CD4-positive, alpha-beta T cell (primary cell): Measurements from ENCODE around the gene MDP1. TPM values are rescaled to one million over a fixed set of nuclear protein-coding genes. Genes with fewer than 3 reads are reported as not detected.

ENCODE experiments used
- ATAC-seq: fragments of 200-7000 bp; cut with Tn5 transposase; one replicate; pipeline ENCODE4 v1.10.0; 2022; ENCODE audit warnings: mild to moderate bottlenecking; ENCODE audit not compliant: poor library complexity
- CTCF ChIA-PET: fragments of 350-600 bp; sonication (Branson Sonifier 250); formaldehyde crosslinking; loops from one replicate; lab custom pipeline; 2021; ENCODE audit warnings: antibody characterized with exemption, inconsistent platforms; lab: Charles Lee
- POLR2A ChIA-PET: fragments of 350-600 bp; sonication (Branson Sonifier 250); formaldehyde crosslinking; loops from one replicate; lab custom pipeline; 2021; ENCODE audit warnings: antibody characterized with exemption, inconsistent platforms; lab: Charles Lee
- DNase-seq, 14 experiments: peaks; one replicate each; pipeline ENCODE4 v3.0.0-alpha.2; 2013 to 2020; ENCODE audit warnings: mixed read lengths in 2 of 14
- H3K27ac ChIP-seq, 2 donors: one replicate each; pipeline versions ENCODE4 v1.5.1 to v1.7.0; 2013; ENCODE audit warnings: low read length in 2 of 2, low read depth in 1 of 2, mild to moderate bottlenecking in 1 of 2
- H3K27me3 ChIP-seq, 2 experiments: 1 replicate in 1 of 2; 2 replicates in 1 of 2; pipeline versions ENCODE4 v1.6.1 to v1.7.0; 2013; ENCODE audit warnings: low read length in 2 of 2, control low read depth in 1 of 2, mild to moderate bottlenecking in 1 of 2, moderate library complexity in 1 of 2; ENCODE audit not compliant: insufficient read depth in 2 of 2, control insufficient read depth in 1 of 2
- H3K36me3 ChIP-seq: one replicate; pipeline ENCODE4 v1.6.1; 2013; ENCODE audit warnings: low read length, control low read depth; ENCODE audit not compliant: insufficient read depth
- H3K4me1 ChIP-seq: one replicate; pipeline ENCODE4 v1.6.1; 2013; ENCODE audit warnings: low read length, control low read depth; ENCODE audit not compliant: insufficient read depth
- H3K4me3 ChIP-seq: one replicate; pipeline ENCODE4 v1.5.1; 2013; ENCODE audit warnings: mild to moderate bottlenecking, low read length, moderate library complexity
- H3K9me3 ChIP-seq, 2 experiments: 1 replicate in 1 of 2; 2 replicates in 1 of 2; pipeline versions ENCODE4 v1.6.1 to v1.7.0; 2013; ENCODE audit warnings: low read length in 2 of 2, mild to moderate bottlenecking in 2 of 2, control low read depth in 1 of 2, moderate library complexity in 1 of 2; ENCODE audit not compliant: control insufficient read depth in 1 of 2, insufficient read depth in 1 of 2
- H3K27ac Mint-ChIP-seq: one replicate; pipeline ENCODE4 v1.8.0; 2020; ENCODE audit warnings: mixed read lengths
- H3K27me3 Mint-ChIP-seq: one replicate; pipeline ENCODE4 v1.8.0; 2021; ENCODE audit warnings: mixed read lengths
- H3K36me3 Mint-ChIP-seq: one replicate; pipeline ENCODE4 v1.8.0; 2021; ENCODE audit warnings: low read depth, mixed read lengths
- H3K4me1 Mint-ChIP-seq: one replicate; pipeline ENCODE4 v1.8.0; 2021; ENCODE audit warnings: low read depth, mixed read lengths
- H3K4me3 Mint-ChIP-seq: one replicate; pipeline ENCODE4 v1.8.0; 2020; ENCODE audit warnings: mild to moderate bottlenecking, mixed read lengths
- H3K9me3 Mint-ChIP-seq: one replicate; pipeline ENCODE4 v1.8.0; 2020; ENCODE audit warnings: mixed read lengths
- CTCF ChIP-seq: fragments of 200-600 bp; IDR thresholded peaks from one replicate; pipeline ENCODE4 v1.8.0; 2022; ENCODE audit warnings: antibody characterized with exemption, mild to moderate bottlenecking
- intact Hi-C, 2 experiments: fragments of 100-400 bp; cut with DNase I in 1 of 2; cut with micrococcal nuclease in 1 of 2; formaldehyde crosslinking; loops; one replicate each; pipeline versions ENCODE4 v1.15.1 to v1.9.0; 2023 to 2025; cut with DNase I, micrococcal nuclease
- total RNA-seq, 174 experiments: library from RNA in 2 of 174; stranded (reverse) in 2 of 174; gene quantifications; one replicate each; pipeline ENCODE4 v1.2.3 and lab custom pipeline; 2021 to 2026

The MDP1 gene
- total RNA-seq, 2 experiments from 2014 or later = 3.2 to 3.7 TPM

GRCh38 chr14:24234095-24235005, 18.5 kb upstream of the MDP1 start:
- no peak for DNase-seq
- no peak for ATAC-seq
- peak overlapping the region; percentile 96 for H3K4me3 Mint-ChIP-seq
- CTCF ChIA-PET = interaction anchor here (1.0 to 3.1 kb wide), 7 partner anchors 18 to 99 kb away, joined by 3 to 13 read pairs (median 7); partner anchors contain the start of genes IRF9 and MDP1
- Histone ChIP-seq H3K4me1 (peaks cover 43% of the 10 kb centered on the region), H3K4me3 (no peak overlapping the region), H3K27me3 (no peaks in the 10 kb centered on the region), H3K36me3 (peaks cover 58% of the 10 kb centered on the region), H3K9me3 (no peaks in the 10 kb centered on the region), H3K27ac (peak overlapping the region in 1 of 2 donors; percentile 6)
- no peaks in the 10 kb centered on the region for H3K27me3 Mint-ChIP-seq
- intact Hi-C loops = loop anchor here (5.0 kb wide), 4 partner anchors 37 to 208 kb away; partner anchors contain the start of genes PSME2 (in 1 of the 2), RABGGTA (in 1 of the 2), RNF31 (in 1 of the 2) and SDR39U1 (in 1 of the 2)
- H3K4me1 Mint-ChIP-seq = peaks cover 77% of the 10 kb centered on the region
- H3K9me3 Mint-ChIP-seq = no peaks in the 10 kb centered on the region
- POLR2A ChIA-PET = interaction anchor here (0.7 to 2.6 kb wide), 9 partner anchors 8 to 203 kb away, joined by 3 to 40 read pairs (median 3); partner anchors contain the start of genes DCAF11, IPO4, MDP1 and NRL
- H3K27ac Mint-ChIP-seq = peak overlapping the region; percentile 93
- no peak for TF ChIP-seq CTCF
- H3K36me3 Mint-ChIP-seq = peaks cover 81% of the 10 kb centered on the region

GRCh38 chr14:24233538-24233866, 17.6 kb upstream of the MDP1 start:
- no peaks in the 10 kb centered on the region for H3K27me3 ChIP-seq
- no peak for TF ChIP-seq CTCF
- H3K9me3 ChIP-seq = no peaks in the 10 kb centered on the region
- ATAC-seq = no peak
- intact Hi-C loops = loop anchor here (2.0 to 5.0 kb wide), 6 partner anchors 36 to 209 kb away; partner anchors contain the start of genes PSME2 (in 2 of the 2), RNF31 (in 2 of the 2), IPO4 (in 1 of the 2) and RABGGTA (in 1 of the 2)
- Mint-ChIP-seq H3K4me3 (peak overlapping the region; percentile 96), H3K27me3 (no peaks in the 10 kb centered on the region), H3K4me1 (peaks cover 74% of the 10 kb centered on the region), H3K36me3 (peaks cover 77% of the 10 kb centered on the region), H3K27ac (peak overlapping the region; percentile 93), H3K9me3 (no peaks in the 10 kb centered on the region)
- peak overlapping the region; percentile 98 for H3K4me3 ChIP-seq
- peaks cover 35% of the 10 kb centered on the region for H3K4me1 ChIP-seq
- POLR2A ChIA-PET = interaction anchor here (0.7 to 2.6 kb wide), 9 partner anchors 9 to 204 kb away, joined by 3 to 40 read pairs (median 4); partner anchors contain the start of genes CHMP4A, DCAF11, IRF9 and MDP1
- H3K36me3 ChIP-seq = peaks cover 50% of the 10 kb centered on the region
- DNase-seq = no peak
- H3K27ac ChIP-seq = peak overlapping the region; percentile 81 to 95
- CTCF ChIA-PET = interaction anchor here (1.0 to 3.1 kb wide), 5 partner anchors 18 to 100 kb away, joined by 3 to 13 read pairs (median 7); partner anchors contain the start of genes IRF9 and MDP1
